Stimulated activated CD8-positive, alpha-beta memory T cell treated with anti-CD3 and anti-CD28 coated beads, Interleukin-4, amount 100 ng/mL, for 4 hours (primary cell): ENCODE measurements around the gene ZIC3.

ENCODE experiments used
- DNase-seq, 2 donors: peaks; one replicate each; pipeline ENCODE4 v3.0.0-alpha.2; 2020; ENCODE audit warnings: low read depth in 2 of 2, low spot score in 1 of 2

ZIC3 gene

GRCh38 chrX:137573324-137574101, 7.6 kb downstream of the ZIC3 start:
- no peak for DNase-seq

- DNase-seq, result no peak
These were observed 8.3 kb downstream of the ZIC3 start for GRCh38 chrX:137574102-137574783.

- DNase-seq, result no peak
These were observed 8.9 kb downstream of the ZIC3 start for GRCh38 chrX:137574784-137575293.

- DNase-seq, result no peak
These were observed 9.8 kb downstream of the ZIC3 start for GRCh38 chrX:137575596-137576255.

GRCh38 chrX:137587151-137587550, 21.2 kb downstream of the ZIC3 start:
- no peak for DNase-seq

DNA sequence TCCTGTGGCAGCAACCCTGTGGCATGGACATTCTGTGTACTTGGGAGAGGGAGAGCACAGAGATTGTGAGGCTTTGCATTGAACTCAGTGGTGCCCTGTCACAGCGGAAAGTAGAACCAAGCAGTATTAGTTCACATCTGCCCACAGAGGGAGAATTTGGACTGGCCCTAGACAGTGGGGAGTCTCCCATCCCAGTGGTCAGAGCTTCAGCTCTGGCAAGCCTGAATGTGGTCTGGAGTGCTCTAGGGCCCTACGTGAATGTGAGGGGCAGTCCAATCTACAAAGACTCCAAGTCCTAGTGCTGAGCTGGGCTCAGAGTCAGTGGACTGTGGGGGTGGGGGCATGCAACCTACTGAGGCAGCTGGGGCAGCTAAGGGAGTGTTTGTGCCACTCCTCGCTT, 34.8 kb downstream of the ZIC3 start:
- DNase-seq, result no peak
